Heart left ventricle (tissue), 13 donors: Measurements from ENCODE around the gene AGTRAP.

ENCODE experiments used
- CTCF ChIP-seq, 12 donors: fragments of 200-600 bp; sonication (generic) in 4 of 12; IDR thresholded peaks; one replicate each; pipeline versions ENCODE4 v1.5.0 to v1.8.0; 2018 to 2022; ENCODE audit warnings: antibody characterized with exemption in 12 of 12, mild to moderate bottlenecking in 5 of 12
- POLR2A ChIP-seq, 2 donors: fragments of 450-650 bp; IDR thresholded peaks; one replicate each; pipeline ENCODE4 v1.6.1; 2017; ENCODE audit warnings: antibody characterized with exemption in 2 of 2, mild to moderate bottlenecking in 2 of 2, moderate library complexity in 2 of 2
- donor health status: ischemic (EF 13 %, LVEDD 7.1; RV severe dilation, severe dysfunction).
- donor health status: DM: no; HTN: yes; CAD: no.
- donor health status: DM: no; HTN: no; CAD: no.
- donor health status: ischemic (EF 25% LVEDD 6.9; RV normal size, moderate dysfunction).
- donor health status: ischemic (EF 25% LVEDD 5.7; RV mildly dilated, moderate dysfunction).
- donor health status: ischemic (EF 35%, LVEDD 5.7; RV mildly dilated, moderate dysfunction).
- donor health status: nonischemic (EF 11% LVEDD 7.7; RV severe dilation, severe dysfunction).
- donor health status: DM: yes; HTN: yes; CAD: no.
- donor health status: PGD.
- donor health status: ischemic (EF 29% LVEDD 5.4; RV normal size, mild dysfunction).
- donor health status: nonischemic (EF 23%, LVEDD 6.1; RV moderate dilation, normal function).

- TF ChIP-seq CTCF (IDR thresholded peaks at IDR 0.05) (no peak), POLR2A (IDR thresholded peaks at IDR 0.05) (no peak)
Observed at GRCh38 chr1:11789126-11790067, 53.5 kb downstream of the AGTRAP start.
